Activated CD4-positive, alpha-beta T cell treated with anti-CD3 and anti-CD28 coated beads, Interleukin-2, amount 10 ng/mL, durations not matched to agents 24 days and 14 days (primary cell): ENCODE results near the gene C16orf87. TPM values are rescaled to one million over a fixed set of nuclear protein-coding genes. Genes with fewer than 3 reads are reported as not detected.

Experiments used
- DNase-seq: peaks from one replicate; pipeline ENCODE4 v3.0.0; 2022
- H3K27ac Mint-ChIP-seq: one replicate; pipeline ENCODE4 v1.8.0; 2022; ENCODE audit warnings: mild to moderate bottlenecking, mixed read lengths
- H3K27me3 Mint-ChIP-seq: one replicate; pipeline ENCODE4 v1.8.0; 2022; ENCODE audit warnings: mixed read lengths
- H3K36me3 Mint-ChIP-seq: one replicate; pipeline ENCODE4 v1.8.0; 2022; ENCODE audit warnings: low read depth, mild to moderate bottlenecking, mixed read lengths
- H3K4me1 Mint-ChIP-seq: one replicate; pipeline ENCODE4 v1.8.0; 2021; ENCODE audit warnings: mixed read lengths
- H3K4me3 Mint-ChIP-seq: one replicate; pipeline ENCODE4 v1.8.0; 2022; ENCODE audit warnings: mild to moderate bottlenecking, moderate library complexity, mixed read lengths
- H3K9me3 Mint-ChIP-seq: one replicate; pipeline ENCODE4 v1.8.0; 2021; ENCODE audit warnings: mixed read lengths
- intact Hi-C: fragments of 100-400 bp; cut with micrococcal nuclease; formaldehyde crosslinking; loops from one replicate; pipeline ENCODE4 v1.15.1; 2023
- total RNA-seq: library from RNA; stranded (reverse); gene quantifications from 2 replicates; pipeline ENCODE4 v1.2.3, GENCODE V29; 2022

Gene C16orf87
- total RNA-seq, 1 donor from 2014 or later: 32.7 TPM

DNA sequence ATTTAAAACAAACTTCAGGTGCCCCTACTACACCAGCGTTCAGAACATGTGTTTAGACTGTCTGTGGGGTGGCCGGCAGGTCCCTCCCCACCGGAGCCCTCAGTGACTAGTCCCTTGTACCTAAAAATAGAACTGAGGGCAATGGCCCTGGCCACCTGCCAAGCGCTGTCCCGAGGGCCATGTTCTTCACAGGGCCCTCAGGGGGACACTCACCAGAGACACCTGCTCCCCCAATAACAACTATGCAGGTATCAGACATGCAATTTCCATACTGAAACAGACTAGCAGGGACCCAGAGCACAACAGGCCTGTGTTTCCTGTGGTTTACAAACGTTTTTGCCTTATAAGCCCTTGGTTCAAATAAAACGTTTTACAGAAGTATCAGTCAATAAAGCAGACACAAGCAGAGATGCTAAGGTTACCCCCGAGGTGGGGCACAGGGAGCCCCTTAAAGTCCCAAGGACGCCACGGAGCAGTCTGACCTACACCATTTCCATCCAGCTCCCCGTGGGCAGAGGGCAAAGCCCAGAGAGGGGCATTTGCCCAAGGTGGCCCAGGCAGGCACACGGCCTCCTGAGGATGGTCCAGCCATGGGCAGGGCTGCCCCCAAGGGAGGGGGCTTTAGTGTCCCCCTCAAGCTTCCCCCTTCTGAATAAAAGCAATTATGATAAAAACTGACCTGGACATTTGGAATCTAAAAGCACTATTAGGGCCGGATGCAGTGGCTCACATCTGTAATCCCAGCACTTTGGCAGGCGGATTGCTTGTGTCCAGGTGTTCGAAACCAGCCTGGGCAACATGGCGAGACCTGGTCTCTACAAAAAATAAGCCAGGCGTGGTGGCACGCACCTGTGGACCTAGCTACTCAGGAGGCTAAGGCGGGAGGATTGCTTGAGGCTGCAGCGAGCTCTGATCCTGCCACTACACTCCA lies 81.9 kb downstream of the C16orf87 start:
- no peaks in the 10 kb centered on the region for H3K4me1 Mint-ChIP-seq
- intact Hi-C loops: no loop called here
- no peak for DNase-seq

DNA sequence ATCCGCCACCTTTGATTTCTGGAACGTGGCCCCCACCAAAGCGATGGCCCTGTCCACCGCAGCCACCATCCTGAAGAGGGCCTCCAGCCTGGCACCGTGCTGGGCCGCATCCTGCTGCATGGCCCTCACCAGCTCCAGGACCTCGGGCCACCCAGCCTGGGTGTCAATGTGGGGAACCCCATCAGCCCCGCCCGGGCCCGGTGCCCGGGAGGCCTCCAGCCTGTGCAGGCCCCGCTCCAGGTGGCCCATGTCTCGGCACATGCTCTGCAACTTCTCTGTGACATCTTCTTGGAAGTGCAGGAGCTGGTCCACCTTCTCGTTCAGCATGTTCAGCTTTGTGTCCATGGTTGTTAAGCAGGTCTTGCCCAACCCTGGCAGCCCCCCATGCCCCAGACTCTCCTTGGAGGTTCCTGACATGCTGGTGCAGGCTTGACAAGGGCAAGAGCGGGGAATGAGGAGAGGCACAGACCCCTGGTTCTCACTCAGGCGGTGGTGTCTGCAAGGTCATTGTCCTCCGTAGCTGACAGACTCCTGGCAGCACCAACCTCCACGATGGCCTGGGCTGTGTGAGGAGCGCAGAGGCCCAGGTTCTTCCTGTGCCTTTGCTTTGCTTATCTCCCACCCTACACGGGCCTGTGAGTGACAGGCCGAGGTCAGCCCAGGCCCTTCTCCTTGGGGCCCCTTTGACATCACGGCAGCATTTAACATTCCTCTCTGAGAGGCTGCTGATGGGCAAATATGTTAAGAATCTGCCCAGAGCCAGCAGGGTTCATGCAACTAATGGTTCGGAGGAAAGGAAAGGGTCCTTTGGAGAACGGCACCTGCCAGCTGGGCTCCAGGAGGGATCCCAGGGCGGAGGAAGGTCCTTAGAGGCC lies 83.0 kb downstream of the C16orf87 start, which contains the start of gene MYLK3:
MYLK3 (minus strand) TSS at position 568 of the 875 bp plus-strand sequence; CDS start at position 417, 151 bp downstream.
- H3K4me3 Mint-ChIP-seq: no peak within 1 kb of the TSS
- H3K9me3 Mint-ChIP-seq: no peaks in the 10 kb centered on the region
- no peaks in the 10 kb centered on the region for H3K27me3 Mint-ChIP-seq
- intact Hi-C loops: no loop called here
- H3K27ac Mint-ChIP-seq: no peak within 1 kb of the TSS
- no peak for DNase-seq
- H3K4me1 Mint-ChIP-seq: peaks cover 4% of the 10 kb centered on the region
- no peaks in the 10 kb centered on the region for H3K36me3 Mint-ChIP-seq

More for the DNA sequence above, 81.9 kb downstream of the C16orf87 start:
- Mint-ChIP-seq H3K9me3 (no peaks in the 10 kb centered on the region), H3K36me3 (no peaks in the 10 kb centered on the region), H3K27ac (no peak overlapping the region), H3K27me3 (no peaks in the 10 kb centered on the region), H3K4me3 (no peak overlapping the region)

DNA sequence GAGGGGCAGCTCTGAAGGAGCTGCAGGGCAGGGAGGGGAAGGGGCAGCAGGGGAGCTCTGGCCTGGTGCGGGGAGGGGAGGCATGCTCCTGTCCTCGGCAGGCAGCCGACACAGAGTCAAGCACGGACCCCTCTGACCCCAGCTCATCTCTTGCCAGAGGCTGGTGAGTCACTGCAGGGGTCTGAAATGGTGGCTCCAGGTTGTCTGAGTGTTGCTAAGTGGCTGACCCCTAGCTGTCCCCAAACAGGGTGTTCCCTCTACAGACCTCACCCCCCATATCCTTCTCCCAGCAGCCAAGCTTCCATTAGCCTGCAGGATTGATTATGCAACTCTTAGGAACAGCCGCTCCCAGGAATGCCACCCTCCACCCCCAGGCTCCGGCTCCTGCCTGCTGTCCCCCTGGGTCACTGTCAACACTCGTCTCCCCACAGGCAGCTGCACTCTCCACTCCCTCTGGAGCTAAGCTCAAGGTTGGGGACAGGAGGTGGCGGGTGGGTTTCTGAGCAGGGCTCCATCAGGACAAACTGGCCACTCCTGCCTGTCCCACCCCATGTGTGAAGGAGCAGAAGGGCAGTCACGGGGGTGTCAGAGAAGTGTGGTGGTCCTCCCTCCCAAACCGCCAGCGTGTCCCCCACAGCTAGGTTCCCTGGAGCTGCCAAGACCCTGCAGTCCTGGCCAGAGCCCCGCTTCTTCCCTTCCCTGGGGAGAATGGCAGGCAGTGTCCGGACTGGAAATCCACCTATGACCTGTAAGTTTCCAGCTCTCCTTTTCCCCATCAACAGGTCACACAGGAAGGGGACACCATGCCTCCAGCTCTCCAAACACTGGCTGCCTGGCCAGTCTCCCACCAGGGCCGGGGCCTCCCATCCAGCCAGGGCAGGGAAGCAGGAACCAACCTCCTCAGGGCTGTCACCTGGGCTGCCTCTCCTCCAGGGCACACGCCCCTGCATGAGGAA lies 83.9 kb downstream of the C16orf87 start:
- no peak for DNase-seq
- H3K27ac Mint-ChIP-seq: no peak overlapping the region
- H3K4me3 Mint-ChIP-seq: no peak overlapping the region
- intact Hi-C loops: no loop called here
- H3K9me3 Mint-ChIP-seq: no peaks in the 10 kb centered on the region
- H3K36me3 Mint-ChIP-seq: no peaks in the 10 kb centered on the region
- no peaks in the 10 kb centered on the region for H3K27me3 Mint-ChIP-seq
- H3K4me1 Mint-ChIP-seq: peaks cover 4% of the 10 kb centered on the region

Other genes with a start within 250 kb of the C16orf87 start
- gene SHCBP1, start 209.8 kb downstream of the C16orf87 start, total RNA-seq: 43.9 and 47.6 TPM in 2 replicates
- gene VPS35, start 142.0 kb downstream of the C16orf87 start, total RNA-seq: 89.6 and 95.4 TPM in 2 replicates
- 64.3 and 66.3 TPM in 2 replicates for gene ORC6, start 141.5 kb downstream of the C16orf87 start, total RNA-seq
- gene MYLK3, start 82.8 kb downstream of the C16orf87 start, total RNA-seq: 0.23 and 1.0 TPM in 2 replicates
- 15.7 and 16.0 TPM in 2 replicates for gene GPT2, start 53.2 kb upstream of the C16orf87 start, total RNA-seq
- gene DNAJA2, start 142.5 kb upstream of the C16orf87 start, total RNA-seq: 81.7 and 84.2 TPM in 2 replicates